Smooth muscle cell (in vitro differentiated cells): ENCODE results near the gene CBFB. TPM values are rescaled to one million over a fixed set of nuclear protein-coding genes. Genes with fewer than 3 reads are reported as not detected.
A peak's percentile ranks its signal among the peaks of the same experiment; 100 is the strongest.

ENCODE experiments used
- DNase-seq: peaks from one replicate; lab custom pipeline; 2025; ENCODE audit not compliant: unreplicated experiment; lab: John Stamatoyannopoulos, UW
- H2AFZ ChIP-seq: fragments of 200-600 bp; sonication (generic); 2 replicates; pipeline ENCODE4 v1.6.0; 2016; ENCODE audit warnings: antibody characterized with exemption, low read depth, mild to moderate bottlenecking
- H3F3A ChIP-seq: fragments of 200-600 bp; sonication (generic); 2 replicates; pipeline ENCODE4 v1.6.0; 2017; ENCODE audit warnings: antibody characterized with exemption, low read depth
- H3K27ac ChIP-seq: fragments of 200-600 bp; sonication (generic); 2 replicates; pipeline ENCODE4 v1.5.1; 2016; ENCODE audit warnings: low read depth, mild to moderate bottlenecking
- H3K27me3 ChIP-seq: fragments of 200-600 bp; sonication (generic); 2 replicates; pipeline ENCODE4 v1.6.1; 2016; ENCODE audit warnings: low read depth, mild to moderate bottlenecking
- H3K36me3 ChIP-seq: fragments of 200-600 bp; sonication (generic); 2 replicates; pipeline ENCODE4 v1.5.1; 2016; ENCODE audit warnings: low read depth
- H3K4me1 ChIP-seq: fragments of 200-600 bp; sonication (generic); 2 replicates; pipeline ENCODE4 v1.5.1; 2016; ENCODE audit warnings: low read depth
- H3K4me2 ChIP-seq: fragments of 200-600 bp; sonication (generic); 2 replicates; pipeline ENCODE4 v1.6.0; 2016; ENCODE audit warnings: mild to moderate bottlenecking
- H3K4me3 ChIP-seq: fragments of 200-600 bp; sonication (generic); 2 replicates; pipeline ENCODE4 v1.5.1; 2016; ENCODE audit warnings: mild to moderate bottlenecking
- H3K79me2 ChIP-seq: fragments of 200-600 bp; sonication (generic); 2 replicates; pipeline ENCODE4 v1.6.0; 2016; ENCODE audit warnings: low read depth, mild to moderate bottlenecking
- H3K9ac ChIP-seq: fragments of 200-600 bp; sonication (generic); 2 replicates; pipeline ENCODE4 v1.6.0; 2016; ENCODE audit warnings: low read depth
- H3K9me3 ChIP-seq: fragments of 200-600 bp; sonication (generic); replicated peaks from 2 replicates; pipeline ENCODE4 v1.5.1; 2016; ENCODE audit warnings: low read depth
- H4K20me1 ChIP-seq: fragments of 200-600 bp; sonication (generic); 2 replicates; pipeline ENCODE4 v1.6.0; 2016; ENCODE audit warnings: low read depth
- WGBS: methylation state at CpG from one replicate; pipeline ENCODE4 v1.1.7; 2016; ENCODE audit warnings: low lambda C conversion rate; 5-methylcytosine and 5-hydroxymethylcytosine counted together
- polyA plus RNA-seq: library from polyadenylated mRNA; unstranded; fragments of >200 nt; fragmentation: Nextera tagmentation; extraction: Ambion mirVana; gene quantifications from 2 replicates; pipeline ENCODE4 v1.2.1, GENCODE V29; 2016
- total RNA-seq: library from RNA; depleted of rRNA; stranded (reverse); fragments of >200 nt; gene quantifications from 2 replicates; pipeline ENCODE4 v1.2.3, GENCODE V29; 2014
- TF ChIP-seq, protein P1 (sequence below): fragments of 200-600 bp; sonication (generic); IDR thresholded peaks from 2 replicates; pipeline ENCODE4 v1.5.1; 2017; ENCODE audit warnings: borderline replicate concordance, mild to moderate bottlenecking, antibody characterized with exemption; ENCODE audit not compliant: insufficient read depth, poor library complexity, severe bottlenecking

CBFB gene
- total and polyA plus RNA-seq, 2 experiments from 2014 or later: 40.2 to 41.1 TPM

DNA sequence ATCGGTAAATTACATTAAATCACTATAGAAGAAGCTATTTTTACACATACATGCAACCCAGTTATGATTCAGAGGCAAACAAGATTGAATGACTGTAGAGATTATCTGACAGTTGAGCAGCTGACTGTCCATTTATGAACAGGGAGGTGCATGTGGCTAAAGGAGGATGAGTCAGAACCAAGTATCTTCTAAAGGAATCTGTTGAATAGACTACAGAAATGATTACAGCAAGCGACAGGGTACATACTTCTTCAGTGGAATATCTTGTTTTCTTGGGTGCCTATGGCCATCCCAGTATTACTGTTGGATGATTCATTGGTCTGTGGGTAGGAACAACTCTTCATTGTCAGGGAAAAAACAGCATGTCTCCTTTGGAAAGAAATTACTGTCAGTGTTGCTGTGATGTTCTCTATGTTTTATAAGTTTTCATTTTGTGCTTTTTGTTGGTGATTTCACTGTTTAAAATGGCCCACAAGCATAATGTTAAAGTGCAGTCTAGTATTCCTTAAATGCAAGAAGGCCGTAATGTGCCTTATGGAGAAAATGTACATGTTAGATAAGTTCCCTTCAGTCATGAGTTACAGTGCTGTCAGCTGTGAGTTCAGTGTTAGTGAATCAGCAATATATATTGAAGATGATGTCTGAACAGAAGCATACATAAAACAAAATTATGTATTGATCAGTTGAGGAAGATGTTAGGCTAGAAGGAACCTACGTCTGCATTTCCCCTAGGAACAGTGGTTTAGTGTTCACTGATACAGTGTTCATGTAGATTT is 27.0 kb downstream of the CBFB start:
- H2AFZ ChIP-seq: no peak overlapping the region

GRCh38 chr16:67063008-67063407 is 34.1 kb downstream of the CBFB start:
- no peak for DNase-seq
- peaks cover 3% of the 10 kb centered on the region for H3F3A ChIP-seq
- no peak overlapping the region for H3K4me2 ChIP-seq
- H3K9ac ChIP-seq: no peak overlapping the region
- WGBS: 100% methylated on average over 2 of the region's 2 CpGs
- H2AFZ ChIP-seq: no peak overlapping the region
- TF ChIP-seq, protein P1, sequence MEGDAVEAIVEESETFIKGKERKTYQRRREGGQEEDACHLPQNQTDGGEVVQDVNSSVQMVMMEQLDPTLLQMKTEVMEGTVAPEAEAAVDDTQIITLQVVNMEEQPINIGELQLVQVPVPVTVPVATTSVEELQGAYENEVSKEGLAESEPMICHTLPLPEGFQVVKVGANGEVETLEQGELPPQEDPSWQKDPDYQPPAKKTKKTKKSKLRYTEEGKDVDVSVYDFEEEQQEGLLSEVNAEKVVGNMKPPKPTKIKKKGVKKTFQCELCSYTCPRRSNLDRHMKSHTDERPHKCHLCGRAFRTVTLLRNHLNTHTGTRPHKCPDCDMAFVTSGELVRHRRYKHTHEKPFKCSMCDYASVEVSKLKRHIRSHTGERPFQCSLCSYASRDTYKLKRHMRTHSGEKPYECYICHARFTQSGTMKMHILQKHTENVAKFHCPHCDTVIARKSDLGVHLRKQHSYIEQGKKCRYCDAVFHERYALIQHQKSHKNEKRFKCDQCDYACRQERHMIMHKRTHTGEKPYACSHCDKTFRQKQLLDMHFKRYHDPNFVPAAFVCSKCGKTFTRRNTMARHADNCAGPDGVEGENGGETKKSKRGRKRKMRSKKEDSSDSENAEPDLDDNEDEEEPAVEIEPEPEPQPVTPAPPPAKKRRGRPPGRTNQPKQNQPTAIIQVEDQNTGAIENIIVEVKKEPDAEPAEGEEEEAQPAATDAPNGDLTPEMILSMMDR: no peak
- no peaks in the 10 kb centered on the region for H3K9me3 ChIP-seq
- H3K27me3 ChIP-seq: no peaks in the 10 kb centered on the region
- H3K27ac ChIP-seq: no peak overlapping the region
- peaks cover 2% of the 10 kb centered on the region for H3K36me3 ChIP-seq
- H4K20me1 ChIP-seq: peaks cover 39% of the 10 kb centered on the region
- H3K4me3 ChIP-seq: no peak overlapping the region
- no peaks in the 10 kb centered on the region for H3K4me1 ChIP-seq
- peaks cover 78% of the 10 kb centered on the region for H3K79me2 ChIP-seq

More for the DNA sequence above, 27.0 kb downstream of the CBFB start:
- Histone ChIP-seq H3K4me1 (peaks cover 4% of the 10 kb centered on the region), H4K20me1 (peaks cover 26% of the 10 kb centered on the region), H3K4me2 (peak overlapping the region; percentile 63), H3F3A (peaks cover 34% of the 10 kb centered on the region), H3K9ac (peak overlapping the region; percentile 61), H3K9me3 (no peaks in the 10 kb centered on the region), H3K79me2 (peaks cover 61% of the 10 kb centered on the region), H3K27me3 (no peaks in the 10 kb centered on the region), H3K27ac (peak overlapping the region; percentile 91), H3K36me3 (no peaks in the 10 kb centered on the region), H3K4me3 (peak overlapping the region; percentile 8)
- whole genome bisulfite sequencing: 38% methylated on average over 4 of the region's 4 CpGs
- DNase-seq: no peak
- TF ChIP-seq, protein P1: no peak

DNA sequence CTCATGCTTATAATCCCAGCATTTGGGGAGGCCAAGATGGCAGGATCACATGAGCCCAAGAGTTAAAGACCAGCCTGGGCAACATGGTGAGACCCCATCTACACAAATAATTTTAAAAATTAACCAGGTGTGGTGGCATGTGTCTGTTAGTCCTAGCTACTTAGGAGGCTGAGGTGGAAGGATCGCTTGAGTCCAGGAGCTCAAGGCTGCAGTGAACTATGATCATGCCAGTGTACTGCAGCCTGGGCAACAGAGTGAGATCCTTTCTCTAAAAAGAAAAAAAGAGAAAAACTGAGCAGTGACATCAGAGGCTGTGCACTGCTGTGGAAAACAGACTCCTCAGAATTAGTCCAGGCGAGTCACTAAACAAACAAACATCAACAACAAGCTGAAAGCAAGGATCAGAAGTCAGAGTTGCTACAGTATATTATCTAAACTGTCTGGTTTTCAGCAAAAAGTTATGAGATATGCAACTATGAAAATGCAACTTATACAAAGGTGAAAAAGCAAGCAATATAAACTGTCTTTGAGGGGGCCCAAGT is 39.3 kb downstream of the CBFB start:
- Histone ChIP-seq H3K36me3 (peaks cover 7% of the 10 kb centered on the region), H3K27me3 (no peaks in the 10 kb centered on the region), H3F3A (no peaks in the 10 kb centered on the region), H3K9ac (no peak overlapping the region), H3K79me2 (peaks cover 31% of the 10 kb centered on the region), H4K20me1 (peaks cover 20% of the 10 kb centered on the region), H3K4me1 (no peaks in the 10 kb centered on the region), H3K9me3 (no peaks in the 10 kb centered on the region), H3K27ac (peak overlapping the region; percentile 34), H3K4me2 (no peak overlapping the region), H3K4me3 (no peak overlapping the region), H2AFZ (no peak overlapping the region)
- DNase-seq: no peak
- 79% methylated on average over 2 of the region's 2 CpGs for WGBS
- TF ChIP-seq, protein P1: no peak
